Measurements from ENCODE around the gene DHRS7B.

DHRS7B gene

GRCh38 chr17:21228845-21229244, 102.1 kb downstream of the DHRS7B start:
- Mint-ChIP-seq H3K36me3 (ENCODE audit: low read depth) (peaks cover 5% of the 10 kb centered on the region), H3K9me3 (peaks cover 8% of the 10 kb centered on the region), H3K27me3 (no peaks in the 10 kb centered on the region), H3K27ac (no peak overlapping the region), H3K4me1 (no peaks in the 10 kb centered on the region), H3K4me3 (no peak overlapping the region)
- DNase-seq (no peak), ATAC-seq (no peak)

- ATAC-seq (no peak), DNase-seq (no peak)
- H3K27me3 Mint-ChIP-seq = no peaks in the 10 kb centered on the region
- H3K36me3 Mint-ChIP-seq (ENCODE audit: low read depth) = peaks cover 5% of the 10 kb centered on the region
- no peaks in the 10 kb centered on the region for H3K4me1 Mint-ChIP-seq
- no peak overlapping the region for H3K4me3 Mint-ChIP-seq
- H3K9me3 Mint-ChIP-seq = peaks cover 8% of the 10 kb centered on the region
- H3K27ac Mint-ChIP-seq = no peak overlapping the region
These were observed 104.8 kb downstream of the DHRS7B start for GRCh38 chr17:21231533-21231932.

DNA sequence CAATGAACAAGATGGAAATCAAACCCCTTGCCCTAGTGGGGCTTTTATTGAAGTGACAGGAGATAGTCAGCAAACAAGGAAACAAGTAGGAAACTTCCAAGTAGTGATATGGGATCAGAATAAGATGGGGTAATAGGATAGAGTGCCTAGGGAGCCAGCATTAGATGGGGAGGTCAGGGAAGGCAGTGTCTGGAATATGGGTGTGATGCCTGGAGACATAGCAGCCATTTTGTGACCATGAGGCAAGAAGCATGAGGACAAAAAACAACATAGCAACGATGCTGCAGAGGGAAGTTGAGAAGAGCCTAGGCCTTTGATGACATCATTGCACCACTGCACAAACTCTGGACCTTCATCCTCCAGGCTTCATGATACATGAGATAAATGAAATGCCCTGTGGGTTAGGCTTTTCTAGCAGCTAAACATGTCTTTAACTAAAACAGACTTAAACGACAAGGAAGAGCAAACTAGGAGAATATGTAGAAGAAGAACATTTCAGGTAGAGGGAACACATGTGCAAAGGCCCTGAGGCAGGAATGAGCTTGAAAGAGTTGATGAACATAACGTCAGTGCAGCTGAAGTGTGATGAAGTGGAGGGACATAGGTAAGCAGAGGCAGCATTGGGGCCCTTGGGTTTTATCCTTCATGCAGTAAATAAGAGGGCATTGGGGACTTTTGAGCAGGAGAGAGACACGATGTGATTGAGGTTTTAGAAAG, 105.4 kb downstream of the DHRS7B start:
- no peak for ATAC-seq
- Mint-ChIP-seq H3K27ac (no peak overlapping the region), H3K27me3 (no peaks in the 10 kb centered on the region), H3K36me3 (ENCODE audit: low read depth) (peaks cover 5% of the 10 kb centered on the region), H3K4me1 (no peaks in the 10 kb centered on the region), H3K9me3 (peaks cover 8% of the 10 kb centered on the region), H3K4me3 (no peak overlapping the region)
- DNase-seq = no peak

DNA sequence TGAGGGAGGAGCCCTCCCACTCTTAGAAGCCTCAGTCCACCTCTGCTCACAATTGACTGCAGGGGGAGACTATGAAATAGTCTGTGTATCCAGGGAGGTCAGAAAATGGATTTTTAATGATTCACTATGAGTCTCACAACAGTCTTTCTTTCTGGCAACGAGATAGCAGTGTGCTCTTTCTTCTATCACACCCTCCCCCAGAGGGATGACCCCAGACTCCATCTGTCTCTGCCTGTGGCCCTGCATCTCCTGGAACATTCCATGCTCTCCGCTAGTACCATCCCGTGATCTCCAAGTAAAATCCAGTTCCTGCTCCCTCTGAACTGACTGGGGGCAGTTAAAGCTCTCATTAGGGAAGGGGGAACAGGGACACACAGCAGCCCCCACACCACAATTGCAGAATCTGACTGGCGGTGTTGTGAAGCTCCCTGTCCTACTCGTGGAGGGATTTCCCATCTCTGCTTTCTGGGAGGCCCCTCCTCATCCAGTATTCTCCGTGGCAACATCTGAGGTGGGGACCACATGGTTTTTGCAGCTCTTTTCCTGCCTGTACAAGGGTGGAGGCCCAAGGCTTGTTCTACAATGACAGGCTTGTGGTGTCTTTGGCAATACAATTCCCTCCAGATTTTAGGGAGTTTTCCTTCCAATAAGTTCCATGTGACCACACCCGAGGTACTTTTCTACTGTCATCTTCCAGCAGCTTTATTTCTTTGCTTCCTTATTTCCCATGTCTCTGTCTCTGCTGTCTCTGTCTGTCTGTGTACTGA, 107.0 kb downstream of the DHRS7B start:
- H3K9me3 Mint-ChIP-seq = peaks cover 8% of the 10 kb centered on the region
- no peak overlapping the region for H3K4me3 Mint-ChIP-seq
- peaks cover 5% of the 10 kb centered on the region for H3K36me3 Mint-ChIP-seq (ENCODE audit: low read depth)
- ATAC-seq (no peak), DNase-seq (no peak)
- no peak overlapping the region for H3K27ac Mint-ChIP-seq
- no peaks in the 10 kb centered on the region for H3K27me3 Mint-ChIP-seq
- no peaks in the 10 kb centered on the region for H3K4me1 Mint-ChIP-seq

GRCh38 chr17:21235921-21236320, 109.2 kb downstream of the DHRS7B start:
- H3K36me3 Mint-ChIP-seq (ENCODE audit: low read depth) = peaks cover 5% of the 10 kb centered on the region
- no peak for DNase-seq

GRCh38 chr17:21239680-21240368, 113.1 kb downstream of the DHRS7B start:
- DNase-seq (no peak), ATAC-seq (no peak)
- no peaks in the 10 kb centered on the region for H3K9me3 Mint-ChIP-seq
- H3K27ac Mint-ChIP-seq = no peak overlapping the region
- H3K36me3 Mint-ChIP-seq (ENCODE audit: low read depth) = no peaks in the 10 kb centered on the region
- no peak overlapping the region for H3K4me3 Mint-ChIP-seq
- no peaks in the 10 kb centered on the region for H3K27me3 Mint-ChIP-seq
- H3K4me1 Mint-ChIP-seq = no peaks in the 10 kb centered on the region

More at GRCh38 chr17:21235921-21236320, 109.2 kb downstream of the DHRS7B start:
- Mint-ChIP-seq H3K27ac (peak overlapping the region; percentile 40), H3K27me3 (no peaks in the 10 kb centered on the region), H3K4me1 (no peaks in the 10 kb centered on the region), H3K4me3 (no peak overlapping the region), H3K9me3 (peaks cover 8% of the 10 kb centered on the region)
- ATAC-seq = no peak

DNA sequence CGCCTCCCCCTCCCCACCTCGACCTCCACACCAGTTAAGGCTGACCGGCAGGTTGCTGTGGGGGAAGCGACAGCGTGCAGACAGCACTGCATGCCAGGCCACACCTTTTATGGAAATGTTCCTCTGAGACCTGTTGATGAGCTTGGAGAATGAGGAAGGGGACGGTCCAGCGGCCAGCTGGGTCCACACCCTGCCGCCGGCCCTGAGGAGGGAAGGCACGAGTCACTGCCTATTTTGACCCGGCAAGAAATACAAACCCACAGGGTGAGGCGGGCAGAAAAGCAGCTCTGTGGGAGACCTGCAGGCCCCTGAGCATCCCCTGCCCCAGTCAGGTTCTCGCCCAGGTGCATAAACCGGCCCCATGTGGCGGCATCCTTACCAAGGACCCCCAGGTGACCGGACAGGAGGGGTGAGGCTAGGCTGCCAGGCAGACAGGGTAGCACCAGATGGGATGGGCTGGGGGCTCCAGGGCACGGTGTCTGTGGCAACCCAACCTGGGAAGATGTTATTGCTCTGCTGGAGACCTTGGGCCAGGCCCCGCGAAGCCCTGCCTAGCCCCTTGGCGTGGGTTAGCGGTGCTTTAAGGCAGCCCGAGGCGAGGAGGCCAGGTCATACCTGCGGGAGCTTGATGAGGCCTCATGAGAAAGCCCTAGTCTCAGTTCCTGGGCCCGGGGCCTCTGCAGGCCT, 113.7 kb downstream of the DHRS7B start:
- Mint-ChIP-seq H3K4me1 (no peaks in the 10 kb centered on the region), H3K27ac (no peak overlapping the region), H3K9me3 (no peaks in the 10 kb centered on the region), H3K27me3 (no peaks in the 10 kb centered on the region), H3K4me3 (no peak overlapping the region), H3K36me3 (ENCODE audit: low read depth) (no peaks in the 10 kb centered on the region)
- no peak for DNase-seq
- ATAC-seq = no peak
